HepG2 (cell line): Measurements from ENCODE around the gene CNGA2. TPM values are rescaled to one million over a fixed set of nuclear protein-coding genes. Genes with fewer than 3 reads are reported as not detected.

ENCODE experiments used
- ATAC-seq: fragments of 200-7000 bp; cut with Tn5 transposase; 3 replicates; pipeline ENCODE4 v1.9.1; 2020; ENCODE audit warnings: mild to moderate bottlenecking, moderate library complexity
- BruUV-seq: library from RNA; stranded (reverse); fragments of 400-500 nt; replicated peaks from 2 replicates; lab custom pipeline; 2021; lab: Mats Ljungman, UMichigan
- CTCF ChIA-PET: fragments of 300-600 bp; formaldehyde crosslinking; extraction: SDS; loops from one replicate; lab custom pipeline; 2021; ENCODE audit warnings: low total read pairs, inconsistent platforms, low intra/inter-chr PET ratio; lab: Yijun Ruan, JAX
- POLR2A ChIA-PET: fragments of 350-600 bp; sonication (Branson Sonifier 250); formaldehyde crosslinking; loops from one replicate; lab custom pipeline; 2020; ENCODE audit warnings: antibody characterized with exemption, inconsistent platforms; lab: Yijun Ruan, JAX
- DNase-seq: peaks from one replicate; pipeline ENCODE4 v3.0.0-alpha.2; 2015; ENCODE audit warnings: low spot score
- FAIRE-seq: peaks from 3 replicates; lab custom pipeline; 2011; peaks lifted over from hg19 to GRCh38; lab: Jason Lieb, UNC
- H2AFZ ChIP-seq: one replicate; pipeline ENCODE4 v1.6.1; 2011; ENCODE audit warnings: low read length, inconsistent platforms
- H3K27ac ChIP-seq: fragments of 300-600 bp; 3 replicates; pipeline ENCODE4 v1.8.0; 2011; ENCODE audit warnings: mixed run types, mild to moderate bottlenecking, mixed read lengths, low read length, inconsistent platforms; ENCODE audit not compliant: insufficient read depth; ENCODE audit errors: extremely low read length
- H3K27me3 ChIP-seq, 2 experiments: fragments of 200-600 bp in 1 of 2; 2 replicates in 1 of 2; 3 replicates in 1 of 2; pipeline versions ENCODE4 v1.6.0 to v1.8.0; 2011; ENCODE audit warnings: low read length in 2 of 2, mild to moderate bottlenecking in 2 of 2, moderate library complexity in 2 of 2, inconsistent platforms in 1 of 2; ENCODE audit not compliant: insufficient read depth in 2 of 2, control insufficient read depth in 1 of 2
- H3K36me3 ChIP-seq, 2 experiments: fragments of 200-600 bp in 1 of 2; replicated peaks in 1 of 2; 2 replicates in 1 of 2; 3 replicates in 1 of 2; pipeline versions ENCODE4 v1.5.1 to v1.8.0; 2011; ENCODE audit warnings: low read length in 2 of 2, inconsistent platforms in 1 of 2; ENCODE audit not compliant: insufficient read depth in 2 of 2, control insufficient read depth in 1 of 2
- H3K4me1 ChIP-seq: 2 replicates; pipeline ENCODE4 v1.5.1; 2012; ENCODE audit warnings: low read length, inconsistent platforms; ENCODE audit not compliant: insufficient read depth
- H3K4me2 ChIP-seq: 2 replicates; pipeline ENCODE4 v1.6.0; 2011; ENCODE audit warnings: low read depth, low read length, inconsistent platforms
- H3K4me3 ChIP-seq, 3 experiments: fragments of 200-600 bp in 1 of 3; sonication (generic), shearing (Covaris generic) in 1 of 3; replicated peaks in 1 of 3; 2 replicates each; pipeline ENCODE4 v1.5.1; 2011 to 2016; ENCODE audit warnings: low read length in 3 of 3, inconsistent platforms in 2 of 3, low read depth in 2 of 3, mild to moderate bottlenecking in 2 of 3, control low read depth in 1 of 3, mixed read lengths in 1 of 3; ENCODE audit not compliant: insufficient read depth in 1 of 3
- H3K79me2 ChIP-seq: one replicate; pipeline ENCODE4 v1.6.1; 2011; ENCODE audit warnings: low read length, inconsistent platforms; ENCODE audit not compliant: insufficient read depth
- H3K9ac ChIP-seq: 2 replicates; pipeline ENCODE4 v1.6.0; 2011; ENCODE audit warnings: mild to moderate bottlenecking, low read depth, low read length, inconsistent platforms; ENCODE audit not compliant: insufficient read depth
- H3K9me3 ChIP-seq: 2 replicates; pipeline ENCODE4 v1.5.1; 2012; ENCODE audit warnings: mild to moderate bottlenecking, low read length
- H4K20me1 ChIP-seq: 2 replicates; pipeline ENCODE4 v1.6.0; 2011; ENCODE audit warnings: inconsistent platforms, mild to moderate bottlenecking, low read length, moderate library complexity; ENCODE audit not compliant: insufficient read depth
- FLYWCH1 ChIP-seq: sonication (generic); formaldehyde crosslinking; IDR thresholded peaks from 2 replicates; pipeline ENCODE4 v1.8.1; 2023; ENCODE audit warnings: mild to moderate bottlenecking, missing genetic modification reagents
- GZF1 ChIP-seq: sonication (generic); formaldehyde crosslinking; IDR thresholded peaks from 2 replicates; pipeline ENCODE4 v1.5.1; 2020; ENCODE audit warnings: mild to moderate bottlenecking, missing genetic modification reagents
- HHEX ChIP-seq: IDR thresholded peaks from 2 replicates; pipeline ENCODE4 v1.6.1; 2016; ENCODE audit warnings: control low read depth
- NR2C2 ChIP-seq: sonication (generic); formaldehyde crosslinking; IDR thresholded peaks from 2 replicates; pipeline ENCODE4 v1.4.0; 2020; ENCODE audit warnings: missing genetic modification reagents, mild to moderate bottlenecking, moderate library complexity, borderline replicate concordance
- ZNF264 ChIP-seq: sonication (generic); formaldehyde crosslinking; IDR thresholded peaks from 2 replicates; pipeline ENCODE4 v1.4.0; 2020; ENCODE audit warnings: missing genetic modification reagents
- WGBS: methylation state at CpG from one replicate; pipeline ENCODE4 v1.1.6; 2017; ENCODE audit warnings: low lambda C conversion rate; 5-methylcytosine and 5-hydroxymethylcytosine counted together
- in situ Hi-C: cut with HindIII; loops from 2 replicates; pipeline ENCODE4 v1.10.0; 2017; ENCODE audit warnings: low pct_unique_long_range_greater_than_20kb; ENCODE audit not compliant: extremely low pct_ligation_motif_present
- intact Hi-C: fragments of 100-400 bp; cut with micrococcal nuclease; formaldehyde crosslinking; loops from one replicate; pipeline ENCODE4 v1.10.0; 2022; ENCODE audit not compliant: unreplicated experiment
- polyA plus RNA-seq, 8 experiments: library from polyadenylated mRNA; depleted of rRNA in 3 of 8; stranded (reverse) in 7 of 8; unstranded in 1 of 8; fragments of >200 nt; fragmentation: Illumina TruSeq in 4 of 8; extraction: Trizol in 4 of 8; gene quantifications; 2 replicates each; pipeline versions ENCODE4 v1.2.1 to v1.2.3, GENCODE V29; 2011 to 2016; ENCODE audit warnings: low read depth in 4 of 8, missing spikeins in 1 of 8, mixed read lengths in 1 of 8; ENCODE audit not compliant: insufficient read depth in 1 of 8
- total RNA-seq, 5 experiments: library from RNA; depleted of rRNA; stranded (reverse); fragments of >200 nt; fragmentation: Illumina TruSeq; extraction: Trizol; gene quantifications; 2 replicates each; pipeline ENCODE4 v1.2.3, GENCODE V29; 2016; ENCODE audit warnings: low read depth in 1 of 5
- TF ChIP-seq, protein P1 (sequence below): sonication (generic); formaldehyde crosslinking; IDR thresholded peaks from 2 replicates; pipeline ENCODE4 v1.4.0; 2020; ENCODE audit warnings: missing genetic modification reagents

The CNGA2 gene
- total and polyA plus RNA-seq, 2 of the 13 experiments (the other 11 are each of a cell fraction or from before 2014, with no cell fraction given), result not detected

DNA sequence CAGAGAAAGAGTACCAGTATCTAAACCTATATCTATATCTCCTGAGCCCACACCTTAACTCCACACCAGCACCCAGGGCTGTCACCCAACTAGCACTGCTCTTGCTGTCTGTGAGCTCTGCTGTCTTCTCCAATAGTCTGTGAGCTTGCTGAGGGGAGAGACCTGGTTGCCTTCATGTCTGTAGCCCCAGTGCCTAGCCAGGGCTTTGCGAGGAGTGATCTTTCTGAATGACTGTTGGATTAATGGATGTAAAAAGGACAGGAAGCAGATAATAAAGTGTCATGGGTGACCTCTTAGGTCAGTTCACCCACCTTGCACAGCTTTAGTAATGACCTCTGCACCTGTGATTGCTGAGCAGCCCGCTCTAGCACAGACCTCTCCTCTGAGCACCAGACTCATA lies 30.5 kb downstream of the CNGA2 start:
- POLR2A ChIA-PET, result no interaction called here
- 0% methylated on average over 1 of the region's 2 CpGs for WGBS

More for the DNA sequence above, 30.5 kb downstream of the CNGA2 start:
- no peak overlapping the region for H3K27ac ChIP-seq
- CTCF ChIA-PET, result no interaction called here
- no peaks in the 10 kb centered on the region for H3K79me2 ChIP-seq
- no peak overlapping the region for H3K9ac ChIP-seq
- no peak overlapping the region for H3K4me3 ChIP-seq
- H4K20me1 ChIP-seq, result no peaks in the 10 kb centered on the region
- no peak overlapping the region for H3K4me2 ChIP-seq
- H3K36me3 ChIP-seq, result no peaks in the 10 kb centered on the region
- ATAC-seq, result no peak
- H3K27me3 ChIP-seq, result no peaks in the 10 kb centered on the region
- H2AFZ ChIP-seq, result no peak overlapping the region
- H3K9me3 ChIP-seq, result no peaks in the 10 kb centered on the region
- no peak for FAIRE-seq
- TF ChIP-seq HHEX (CRISPR knock-in tag), result no peak
- TF ChIP-seq GZF1 (CRISPR knock-in tag), result no peak
- TF ChIP-seq, protein P1, sequence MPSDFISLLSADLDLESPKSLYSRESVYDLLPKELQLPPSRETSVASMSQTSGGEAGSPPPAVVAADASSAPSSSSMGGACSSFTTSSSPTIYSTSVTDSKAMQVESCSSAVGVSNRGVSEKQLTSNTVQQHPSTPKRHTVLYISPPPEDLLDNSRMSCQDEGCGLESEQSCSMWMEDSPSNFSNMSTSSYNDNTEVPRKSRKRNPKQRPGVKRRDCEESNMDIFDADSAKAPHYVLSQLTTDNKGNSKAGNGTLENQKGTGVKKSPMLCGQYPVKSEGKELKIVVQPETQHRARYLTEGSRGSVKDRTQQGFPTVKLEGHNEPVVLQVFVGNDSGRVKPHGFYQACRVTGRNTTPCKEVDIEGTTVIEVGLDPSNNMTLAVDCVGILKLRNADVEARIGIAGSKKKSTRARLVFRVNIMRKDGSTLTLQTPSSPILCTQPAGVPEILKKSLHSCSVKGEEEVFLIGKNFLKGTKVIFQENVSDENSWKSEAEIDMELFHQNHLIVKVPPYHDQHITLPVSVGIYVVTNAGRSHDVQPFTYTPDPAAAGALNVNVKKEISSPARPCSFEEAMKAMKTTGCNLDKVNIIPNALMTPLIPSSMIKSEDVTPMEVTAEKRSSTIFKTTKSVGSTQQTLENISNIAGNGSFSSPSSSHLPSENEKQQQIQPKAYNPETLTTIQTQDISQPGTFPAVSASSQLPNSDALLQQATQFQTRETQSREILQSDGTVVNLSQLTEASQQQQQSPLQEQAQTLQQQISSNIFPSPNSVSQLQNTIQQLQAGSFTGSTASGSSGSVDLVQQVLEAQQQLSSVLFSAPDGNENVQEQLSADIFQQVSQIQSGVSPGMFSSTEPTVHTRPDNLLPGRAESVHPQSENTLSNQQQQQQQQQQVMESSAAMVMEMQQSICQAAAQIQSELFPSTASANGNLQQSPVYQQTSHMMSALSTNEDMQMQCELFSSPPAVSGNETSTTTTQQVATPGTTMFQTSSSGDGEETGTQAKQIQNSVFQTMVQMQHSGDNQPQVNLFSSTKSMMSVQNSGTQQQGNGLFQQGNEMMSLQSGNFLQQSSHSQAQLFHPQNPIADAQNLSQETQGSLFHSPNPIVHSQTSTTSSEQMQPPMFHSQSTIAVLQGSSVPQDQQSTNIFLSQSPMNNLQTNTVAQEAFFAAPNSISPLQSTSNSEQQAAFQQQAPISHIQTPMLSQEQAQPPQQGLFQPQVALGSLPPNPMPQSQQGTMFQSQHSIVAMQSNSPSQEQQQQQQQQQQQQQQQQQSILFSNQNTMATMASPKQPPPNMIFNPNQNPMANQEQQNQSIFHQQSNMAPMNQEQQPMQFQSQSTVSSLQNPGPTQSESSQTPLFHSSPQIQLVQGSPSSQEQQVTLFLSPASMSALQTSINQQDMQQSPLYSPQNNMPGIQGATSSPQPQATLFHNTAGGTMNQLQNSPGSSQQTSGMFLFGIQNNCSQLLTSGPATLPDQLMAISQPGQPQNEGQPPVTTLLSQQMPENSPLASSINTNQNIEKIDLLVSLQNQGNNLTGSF (CRISPR knock-in tag), result no peak
- TF ChIP-seq NR2C2 (CRISPR knock-in tag), result no peak
- no peak for TF ChIP-seq ZNF264 (CRISPR knock-in tag)
- no peak for TF ChIP-seq FLYWCH1 (CRISPR knock-in tag)
- TF ChIP-seq, all 625 proteins: peak for 0
- H3K4me1 ChIP-seq, result no peaks in the 10 kb centered on the region
- intact Hi-C loops, result no loop called here
- no TSS peak for BruUV-seq
- in situ Hi-C loops, result no loop called here
- no peak for DNase-seq
